ENCODE results near the gene DDX47.

The DDX47 gene

DNA sequence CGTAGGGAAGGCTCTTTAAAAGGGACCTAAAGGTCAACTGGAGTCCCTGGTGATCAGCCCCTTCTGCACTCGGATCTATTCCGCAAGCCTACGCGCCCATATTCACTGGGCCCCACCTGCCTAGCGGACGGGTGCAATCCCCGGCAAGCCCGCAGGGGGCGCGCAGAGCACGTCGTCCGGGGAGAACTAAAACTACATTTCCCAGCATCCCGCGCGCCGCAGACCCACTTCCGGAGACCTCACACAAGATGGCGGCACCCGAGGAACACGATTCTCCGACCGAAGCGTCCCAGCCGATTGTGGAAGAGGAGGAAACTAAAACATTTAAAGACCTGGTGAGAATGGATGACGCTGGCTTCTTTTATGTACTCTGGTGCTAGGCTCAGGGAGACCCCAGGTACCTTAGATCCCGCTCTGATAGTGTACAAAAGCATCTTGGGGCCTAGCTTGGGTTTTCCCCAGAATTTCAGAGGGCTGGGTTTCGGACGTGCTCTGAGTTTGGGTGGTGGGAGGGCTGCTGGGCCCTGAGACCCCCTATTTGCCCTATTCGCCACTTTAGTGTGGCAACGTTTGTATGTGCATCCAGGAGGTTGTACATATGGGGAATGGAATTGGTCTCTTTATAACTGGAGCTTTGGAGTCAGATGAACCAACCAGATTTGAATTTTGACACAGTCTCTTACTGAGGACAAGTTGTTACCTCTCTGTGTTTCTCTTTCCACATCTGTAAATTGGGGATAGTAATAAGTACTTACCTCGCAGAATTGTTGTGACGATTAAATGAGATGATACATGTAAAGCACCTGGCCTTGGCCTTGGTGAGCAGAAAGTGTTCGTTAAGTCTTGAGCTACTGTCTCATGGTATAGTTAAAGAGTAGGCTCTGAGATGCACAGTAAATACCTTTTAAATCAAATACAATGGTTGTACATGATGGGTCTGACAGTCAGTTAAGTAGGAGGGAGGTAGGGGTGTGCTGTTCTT lies at the start of gene DDX47:
Gene DDX47 (plus strand): TSS at position 227 of the 982 bp plus-strand sequence. CDS start 22 bp downstream, at position 249.
- DNase-seq (ENCODE audit: low read depth in 2 of 2), result peak; percentile 72 to 77

- no peak for DNase-seq (ENCODE audit: low read depth in 2 of 2)
These were observed 48.3 kb upstream of the DDX47 start for GRCh38 chr12:12764824-12765223.

DNA sequence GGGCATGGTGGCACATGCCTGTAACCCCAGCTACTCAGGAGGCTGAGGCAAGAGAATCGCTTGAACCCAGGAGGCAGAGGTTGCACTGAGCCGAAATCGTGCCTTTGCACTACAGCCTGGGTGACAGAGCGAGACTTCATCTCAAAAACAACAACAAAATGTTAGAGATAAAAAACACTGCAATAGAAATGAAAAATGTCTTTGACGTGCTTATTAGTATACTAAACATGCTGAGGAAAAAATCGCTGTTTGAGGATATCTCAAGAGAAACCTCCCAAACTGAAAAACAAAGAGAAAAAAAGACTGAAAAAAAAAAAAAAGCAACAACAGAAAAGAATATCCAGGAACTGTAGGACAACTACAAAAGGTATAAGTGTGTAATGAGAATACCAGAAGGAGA lies 42.9 kb upstream of the DDX47 start:
- no peak for DNase-seq (ENCODE audit: low read depth in 2 of 2)

DNA sequence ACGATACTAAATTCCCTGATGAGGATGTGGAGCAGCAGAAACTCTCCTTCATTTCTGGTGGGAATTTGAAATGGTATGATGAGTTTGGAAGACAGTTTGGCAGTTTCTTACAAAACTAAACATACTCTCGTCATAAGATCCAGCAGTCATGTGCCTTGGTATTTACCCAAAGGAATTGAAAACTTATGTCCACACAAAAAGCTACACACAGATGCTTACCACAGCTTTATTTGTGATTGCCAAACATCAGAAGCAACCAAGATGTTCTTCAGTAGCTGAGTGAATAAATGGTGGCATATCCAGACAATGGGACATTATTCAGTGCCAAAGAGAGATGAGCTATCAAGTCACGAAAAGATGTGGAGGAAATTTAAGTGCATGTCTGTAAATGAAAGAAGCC lies 38.4 kb upstream of the DDX47 start:
- DNase-seq (ENCODE audit: low read depth in 2 of 2), result no peak

DNA sequence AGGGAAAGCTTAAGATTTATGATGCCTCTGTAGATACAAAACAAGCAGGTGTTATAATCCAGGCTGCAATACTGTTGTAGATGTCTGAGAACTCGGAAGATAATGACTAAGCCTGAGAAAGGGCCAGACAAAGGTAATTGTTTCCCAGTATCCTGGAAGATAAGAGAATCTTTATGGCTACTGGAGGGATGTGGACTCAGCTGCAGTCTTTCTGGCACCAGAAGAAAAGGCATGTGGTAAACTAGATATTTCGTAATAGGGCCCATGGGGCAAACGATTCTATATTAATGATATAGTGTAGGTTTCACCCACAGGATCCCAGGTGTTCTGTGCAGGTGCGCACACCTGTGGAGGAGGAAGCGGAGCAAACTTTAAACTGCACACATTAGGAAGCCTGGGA lies 36.9 kb upstream of the DDX47 start:
- no peak for DNase-seq (ENCODE audit: low read depth in 2 of 2)

GRCh38 chr12:12777092-12777491 lies 36.1 kb upstream of the DDX47 start:
- DNase-seq (ENCODE audit: low read depth in 2 of 2), result no peak

- no peak for DNase-seq (ENCODE audit: low read depth in 2 of 2)
These were observed 34.1 kb upstream of the DDX47 start for GRCh38 chr12:12779007-12779406.

DNA sequence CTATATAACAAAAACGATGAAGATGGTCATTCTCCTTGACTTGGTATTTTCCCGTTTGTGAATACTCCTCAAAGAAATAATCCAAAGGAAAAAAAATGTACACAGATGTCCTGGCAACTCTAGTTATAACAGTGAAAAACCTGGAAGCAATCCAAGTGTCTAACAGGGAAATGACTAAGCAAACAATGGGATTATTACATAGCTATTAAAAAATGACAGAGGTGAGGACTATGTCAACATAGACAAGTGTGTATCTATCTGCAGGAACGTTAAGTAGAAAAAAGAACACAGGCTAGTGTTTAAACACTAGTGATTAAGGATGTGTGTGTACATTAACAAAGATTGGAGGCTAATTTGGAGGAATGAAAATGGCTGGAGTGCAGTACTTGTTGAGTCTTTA lies 33.6 kb upstream of the DDX47 start:
- peak; percentile 55 to 59 for DNase-seq (ENCODE audit: low read depth in 2 of 2)

DNA sequence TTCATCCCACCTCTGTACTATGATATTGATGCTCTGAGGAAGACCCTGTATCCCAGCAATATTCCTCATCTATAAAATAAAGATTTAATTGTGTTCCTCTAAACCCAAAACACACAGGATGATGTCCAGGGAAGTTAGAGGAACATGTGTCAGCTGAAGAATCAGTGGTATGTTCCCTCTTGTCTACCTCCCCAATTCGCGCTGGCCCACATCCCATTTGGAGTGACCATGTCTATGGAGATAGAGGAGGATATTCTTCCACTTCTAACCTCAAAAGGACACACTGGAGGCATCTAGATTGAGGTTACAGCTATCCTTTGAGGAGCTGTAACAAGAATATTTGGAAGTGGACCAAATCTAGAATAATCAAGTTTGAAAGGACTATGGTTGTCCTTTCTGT lies 29.0 kb upstream of the DDX47 start:
- no peak for DNase-seq (ENCODE audit: low read depth in 2 of 2)

- no peak for DNase-seq (ENCODE audit: low read depth in 2 of 2)
These were observed 28.0 kb upstream of the DDX47 start, which contains the start of gene APOLD1 for GRCh38 chr12:12784911-12785814. Gene APOLD1, plus strand, starts transcription at chr12:12785659. Its CDS starts 33 bp downstream, at chr12:12785692.

- no peak for DNase-seq (ENCODE audit: low read depth in 2 of 2)
These were observed 26.8 kb upstream of the DDX47 start for GRCh38 chr12:12786351-12786705.

DNA sequence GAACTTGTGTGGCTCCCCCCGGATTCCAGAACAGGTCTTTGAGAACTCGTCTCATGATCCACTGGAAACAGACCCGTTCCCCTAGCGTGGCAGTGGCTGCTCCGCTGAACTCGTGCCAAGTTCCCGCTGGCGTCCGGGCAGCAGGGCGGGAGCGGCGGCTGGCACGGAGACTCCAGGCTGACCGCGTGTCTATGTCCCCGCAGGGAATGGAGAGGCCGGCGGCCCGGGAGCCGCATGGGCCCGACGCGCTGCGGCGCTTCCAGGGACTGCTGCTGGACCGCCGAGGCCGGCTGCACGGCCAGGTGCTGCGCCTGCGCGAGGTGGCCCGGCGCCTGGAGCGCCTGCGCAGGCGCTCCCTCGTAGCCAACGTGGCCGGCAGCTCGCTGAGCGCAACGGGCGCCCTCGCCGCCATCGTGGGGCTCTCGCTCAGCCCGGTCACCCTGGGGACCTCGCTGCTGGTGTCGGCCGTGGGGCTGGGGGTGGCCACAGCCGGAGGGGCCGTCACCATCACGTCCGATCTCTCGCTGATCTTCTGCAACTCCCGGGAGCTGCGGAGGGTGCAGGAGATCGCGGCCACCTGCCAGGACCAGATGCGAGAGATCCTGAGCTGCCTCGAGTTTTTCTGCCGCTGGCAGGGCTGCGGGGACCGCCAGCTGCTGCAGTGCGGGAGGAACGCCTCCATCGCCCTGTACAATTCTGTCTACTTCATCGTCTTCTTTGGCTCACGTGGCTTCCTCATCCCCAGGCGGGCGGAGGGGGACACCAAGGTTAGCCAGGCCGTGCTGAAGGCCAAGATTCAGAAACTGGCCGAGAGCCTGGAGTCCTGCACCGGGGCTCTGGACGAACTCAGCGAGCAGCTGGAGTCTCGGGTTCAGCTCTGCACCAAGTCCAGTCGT lies 26.2 kb upstream of the DDX47 start:
- peak; percentile 49 to 57 for DNase-seq (ENCODE audit: low read depth in 2 of 2)

- DNase-seq (ENCODE audit: low read depth in 2 of 2), result no peak
These were observed 25.0 kb upstream of the DDX47 start for GRCh38 chr12:12788131-12788530.

GRCh38 chr12:12788675-12789368 lies 24.3 kb upstream of the DDX47 start:
- peak; percentile 61 to 67 for DNase-seq (ENCODE audit: low read depth in 2 of 2)

DNA sequence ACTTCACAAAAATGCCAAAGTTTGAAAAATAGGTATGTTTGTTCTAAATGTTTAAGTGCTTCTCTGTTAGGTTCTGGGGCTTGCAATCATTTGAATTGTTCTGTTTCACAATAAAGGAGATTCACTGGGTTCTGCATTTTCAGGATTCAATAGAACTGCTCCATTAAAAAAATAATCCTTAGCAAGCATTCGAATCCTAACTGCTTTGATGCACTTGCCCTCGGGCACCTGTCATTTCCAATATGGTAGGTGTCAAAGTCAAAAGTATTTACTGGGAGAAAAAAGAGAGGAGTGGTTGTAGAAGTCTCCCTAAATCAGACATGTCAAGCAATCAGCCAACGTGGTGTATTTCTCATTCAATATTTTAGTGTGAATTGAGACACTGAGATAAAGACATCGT lies 22.2 kb upstream of the DDX47 start:
- no peak for DNase-seq (ENCODE audit: low read depth in 2 of 2)

DNA sequence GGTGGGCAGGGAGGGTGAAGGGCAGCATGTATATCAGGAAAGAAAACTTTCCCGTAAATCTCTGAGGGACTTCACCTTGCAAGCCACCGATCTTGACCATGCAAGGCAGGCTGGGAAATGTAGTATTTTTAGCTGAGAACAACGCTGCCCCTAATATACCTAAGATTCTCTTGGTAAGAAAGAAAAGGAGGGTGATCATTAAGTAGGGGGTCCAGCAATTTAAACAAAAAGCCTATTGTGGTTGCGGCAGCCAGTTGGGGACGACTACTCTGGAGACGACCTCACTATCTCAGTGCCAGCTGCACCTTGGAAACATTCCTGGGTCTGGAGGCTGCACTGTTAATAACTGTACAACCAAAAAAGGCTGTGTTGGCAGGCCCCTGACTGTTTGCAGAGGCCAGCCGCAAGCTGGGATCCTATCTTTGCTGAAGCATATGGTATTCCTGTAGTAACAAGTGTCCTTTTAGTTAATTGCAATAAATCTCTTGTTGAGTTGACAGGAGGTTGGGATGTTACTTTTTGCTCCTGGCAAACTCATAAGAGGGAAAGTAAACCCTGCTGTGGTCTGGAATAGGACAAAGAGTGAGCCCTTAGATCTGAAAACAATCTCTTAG lies 21.3 kb upstream of the DDX47 start:
- DNase-seq (ENCODE audit: low read depth in 2 of 2), result no peak

DNA sequence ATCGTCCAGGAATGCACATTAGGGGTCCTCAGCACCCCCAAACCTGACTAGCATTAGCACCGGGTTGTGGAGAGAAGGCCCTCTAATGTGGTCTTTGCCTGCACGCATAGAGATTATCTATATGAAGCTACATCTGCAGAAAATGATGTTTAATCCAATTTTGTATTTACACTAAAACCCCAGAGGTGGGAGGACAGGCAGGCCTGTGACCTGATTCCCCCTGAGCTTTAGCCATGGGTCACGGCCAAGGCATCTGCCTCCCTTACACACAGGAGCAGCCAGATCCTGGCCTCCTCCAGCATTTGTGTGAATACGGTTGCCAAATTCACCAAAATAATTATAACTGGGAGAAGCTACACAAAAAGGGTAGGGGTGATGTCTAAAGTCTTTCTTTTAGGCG lies 20.7 kb upstream of the DDX47 start:
- DNase-seq (ENCODE audit: low read depth in 2 of 2), result no peak

DNA sequence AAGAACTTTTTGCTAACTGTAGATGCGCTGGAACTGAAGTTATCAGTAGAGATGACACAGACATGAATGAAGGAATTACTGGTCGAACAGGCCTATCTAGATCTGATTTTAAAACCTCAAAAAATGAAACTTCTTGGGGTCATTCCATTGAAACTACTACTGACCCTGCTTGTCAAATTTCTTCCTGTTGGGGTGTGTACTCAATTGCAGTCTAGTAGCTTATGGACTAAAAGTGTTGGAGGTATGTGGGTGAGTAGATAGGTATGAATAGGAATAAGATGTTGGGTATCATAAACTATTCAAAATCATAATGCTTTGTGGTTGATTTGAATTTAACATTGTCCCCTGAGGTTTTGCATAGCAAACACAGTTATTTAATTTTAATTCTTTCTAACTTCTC lies 18.5 kb upstream of the DDX47 start:
- no peak for DNase-seq (ENCODE audit: low read depth in 2 of 2)

DNA sequence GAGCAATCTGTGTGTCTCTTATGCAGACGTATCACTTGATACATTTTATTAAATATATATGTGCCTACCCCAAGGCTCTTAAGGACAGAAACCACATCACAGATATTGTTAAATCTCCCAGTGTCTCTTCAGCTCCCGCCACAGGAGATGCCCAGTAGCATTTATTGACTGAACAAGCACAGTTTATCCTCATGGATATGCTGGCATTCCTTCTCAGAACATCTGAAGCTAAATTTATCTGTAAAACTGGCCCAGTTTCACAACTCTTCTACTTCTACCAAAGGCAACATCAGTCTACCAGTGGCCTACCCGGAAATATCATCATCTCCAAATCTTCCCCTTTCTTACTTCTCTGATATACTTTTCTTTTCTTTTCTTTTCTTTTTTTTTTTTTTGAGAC lies 17.0 kb upstream of the DDX47 start:
- no peak for DNase-seq (ENCODE audit: low read depth in 2 of 2)

All from fibroblast of skin of left quadriceps (primary cell).